B cell (primary cell): ENCODE data around the gene KHNYN. TPM values are rescaled to one million over a fixed set of nuclear protein-coding genes. Genes with fewer than 3 reads are reported as not detected.

ENCODE experiments used
- ATAC-seq: fragments of 200-7000 bp; cut with Tn5 transposase; one replicate; pipeline ENCODE4 v1.10.0; 2021; ENCODE audit warnings: low read depth, mild to moderate bottlenecking, moderate number of reproducible peaks, moderate library complexity
- CTCF ChIA-PET: fragments of 350-600 bp; sonication (Branson Sonifier 250); formaldehyde crosslinking; loops from one replicate; lab custom pipeline; 2021; ENCODE audit warnings: antibody characterized with exemption, inconsistent platforms; lab: Charles Lee
- POLR2A ChIA-PET: fragments of 350-600 bp; sonication (Branson Sonifier 250); formaldehyde crosslinking; loops from one replicate; lab custom pipeline; 2021; ENCODE audit warnings: antibody characterized with exemption; lab: Charles Lee
- DNase-seq: peaks from one replicate; pipeline ENCODE4 v3.0.0; 2013
- H2AFZ ChIP-seq: 2 replicates; pipeline ENCODE4 v1.6.1; 2012; ENCODE audit warnings: mild to moderate bottlenecking, low read depth, low read length; ENCODE audit not compliant: insufficient read depth, poor library complexity, severe bottlenecking
- H3K27ac ChIP-seq, 2 donors: 1 replicate in 1 of 2; 2 replicates in 1 of 2; pipeline ENCODE4 v1.5.1; 2012 to 2013; ENCODE audit warnings: low read length in 2 of 2, mild to moderate bottlenecking in 2 of 2, moderate library complexity in 1 of 2
- H3K27me3 ChIP-seq, 4 experiments: fragments of 200-600 bp in 1 of 4; sonication (generic) in 1 of 4; replicated peaks in 1 of 4; 1 replicate in 2 of 4; 2 replicates in 2 of 4; pipeline versions ENCODE4 v1.6.1 to v1.7.0; 2013 to 2016; ENCODE audit warnings: low read length in 3 of 4, mild to moderate bottlenecking in 2 of 4, mixed read lengths in 1 of 4, moderate library complexity in 1 of 4; ENCODE audit not compliant: insufficient read depth in 4 of 4, control insufficient read depth in 3 of 4; ENCODE audit errors: control extremely low read depth in 1 of 4
- H3K36me3 ChIP-seq, 2 experiments: replicated peaks in 1 of 2; 1 replicate in 1 of 2; 2 replicates in 1 of 2; pipeline versions ENCODE4 v1.6.1 to v1.7.1; 2013; ENCODE audit warnings: low read length in 1 of 2; ENCODE audit not compliant: insufficient read depth in 2 of 2, control insufficient read depth in 1 of 2; ENCODE audit errors: control extremely low read depth in 1 of 2, extremely low read depth in 1 of 2
- H3K4me1 ChIP-seq, 2 donors: fragments of 200-600 bp in 1 of 2; sonication (generic) in 1 of 2; 1 replicate in 1 of 2; 2 replicates in 1 of 2; pipeline versions ENCODE4 v1.5.1 to v1.6.1; 2013 to 2017; ENCODE audit warnings: low read length in 2 of 2; ENCODE audit not compliant: control insufficient read depth in 2 of 2, insufficient read depth in 2 of 2
- H3K4me2 ChIP-seq: replicated peaks from 2 replicates; pipeline ENCODE3; 2012; ENCODE audit warnings: mild to moderate bottlenecking, low read depth, low read length; ENCODE audit not compliant: poor library complexity, severe bottlenecking
- H3K4me3 ChIP-seq, 5 experiments: fragments of 200-600 bp in 1 of 5; sonication (generic) in 1 of 5; 1 replicate in 3 of 5; 2 replicates in 2 of 5; pipeline versions ENCODE4 v1.5.1 to v1.7.0; 2011 to 2016; ENCODE audit warnings: low read length in 4 of 5, mild to moderate bottlenecking in 4 of 5, low read depth in 2 of 5, control low read depth in 1 of 5, moderate library complexity in 1 of 5; ENCODE audit not compliant: insufficient read depth in 1 of 5; ENCODE audit errors: control extremely low read depth in 1 of 5, extremely low read depth in 1 of 5
- H3K79me2 ChIP-seq: fragments of 200-600 bp; sonication (generic); one replicate; pipeline ENCODE4 v1.6.0; 2016; ENCODE audit warnings: low read length; ENCODE audit not compliant: control insufficient read depth, insufficient read depth
- H3K9ac ChIP-seq: fragments of 200-600 bp; sonication (generic); 2 replicates; pipeline ENCODE4 v1.6.1; 2017; ENCODE audit warnings: mild to moderate bottlenecking, low read length, moderate library complexity
- H3K9me3 ChIP-seq, 3 donors: one replicate each; pipeline versions ENCODE4 v1.6.1 to v1.7.1; 2013; ENCODE audit warnings: low read length in 2 of 3; ENCODE audit not compliant: control insufficient read depth in 2 of 3, insufficient read depth in 1 of 3; ENCODE audit errors: control extremely low read depth in 1 of 3
- H4K20me1 ChIP-seq: 2 replicates; pipeline ENCODE4 v1.6.0; 2012; ENCODE audit warnings: mild to moderate bottlenecking, low read length; ENCODE audit not compliant: insufficient read depth, control insufficient read depth, poor library complexity, severe bottlenecking
- H3K27ac Mint-ChIP-seq: one replicate; pipeline ENCODE4 v1.8.0; 2021; ENCODE audit warnings: mixed read lengths
- H3K27me3 Mint-ChIP-seq: one replicate; pipeline ENCODE4 v1.8.0; 2021; ENCODE audit warnings: mixed read lengths
- H3K4me1 Mint-ChIP-seq: one replicate; pipeline ENCODE4 v1.8.0; 2021; ENCODE audit warnings: mixed read lengths
- H3K4me3 Mint-ChIP-seq: one replicate; pipeline ENCODE4 v1.8.0; 2021; ENCODE audit warnings: mixed read lengths
- H3K9me3 Mint-ChIP-seq: one replicate; pipeline ENCODE4 v1.8.0; 2022; ENCODE audit warnings: mixed read lengths; ENCODE audit not compliant: insufficient read depth
- CTCF ChIP-seq: fragments of 200-600 bp; IDR thresholded peaks from one replicate; pipeline ENCODE4 v1.8.0; 2022; ENCODE audit warnings: antibody characterized with exemption, mild to moderate bottlenecking
- EZH2 ChIP-seq: IDR thresholded peaks from 2 replicates; pipeline ENCODE4 v1.6.1; 2012; ENCODE audit warnings: borderline replicate concordance, low read depth, mild to moderate bottlenecking, moderate library complexity, low read length; ENCODE audit not compliant: insufficient read depth, poor library complexity, severe bottlenecking
- WGBS: methylation state at CpG from one replicate; pipeline ENCODE4 v1.1.5; 2013; ENCODE audit warnings: missing lambda C conversion rate; ENCODE audit not compliant: insufficient coverage; 5-methylcytosine and 5-hydroxymethylcytosine counted together
- intact Hi-C: fragments of 100-400 bp; cut with micrococcal nuclease; formaldehyde crosslinking; loops from one replicate; pipeline ENCODE4 v1.10.0; 2022
- polyA plus RNA-seq: library from polyadenylated mRNA; depleted of rRNA; stranded (reverse); fragments of >200 nt; gene quantifications from 2 replicates; pipeline ENCODE4 v1.2.3, GENCODE V29; 2012
- total RNA-seq, 2 donors: library from RNA; stranded (reverse); fragments of 120-200 nt in 1 of 2; gene quantifications; 1 replicate in 1 of 2; 2 replicates in 1 of 2; pipeline versions ENCODE4 v1.2.3 to v1.2.4, GENCODE V29; 2013 to 2022

Gene KHNYN
- total and polyA plus RNA-seq, 2 donors (not counting 1 experiment from before 2014, with no cell fraction given): 74.4 to 184 TPM

- H3K4me2 ChIP-seq: peak within 1 kb of the TSS; percentile 94
Measured at GRCh38 chr14:24398653-24399446, 30.9 kb upstream of the KHNYN start, which contains the start of gene NYNRIN. Gene NYNRIN, plus strand, starts transcription at chr14:24399003. Its CDS starts 244 bp downstream, at chr14:24399247.

More at GRCh38 chr14:24398653-24399446, 30.9 kb upstream of the KHNYN start, which contains the start of gene NYNRIN:
- Histone ChIP-seq H3K9ac (peak within 1 kb of the TSS; percentile 62), H3K27ac (no peak within 1 kb of the TSS), H2AFZ (peak within 1 kb of the TSS; percentile 81), H3K4me1 (peaks cover 9 to 12% of the 10 kb centered on the region in 2 donors), H3K4me3 (peak within 1 kb of the TSS in 4 of 5 experiments; percentile 26 to 56 (median 52)), H4K20me1 (no peaks in the 10 kb centered on the region), H3K27me3 (peaks cover 0 to 18% (median under 1%) of the 10 kb centered on the region in 4 experiments), H3K36me3 (no peaks in the 10 kb centered on the region), H3K79me2 (no peaks in the 10 kb centered on the region), H3K9me3 (no peaks in the 10 kb centered on the region)
- ATAC-seq (peak; percentile 77), DNase-seq (peak; percentile 44)
- ChIA-PET CTCF (interaction anchor here (0.9 to 2.0 kb wide), 5 partner anchors 8 to 65 kb away, joined by 4 to 6 read pairs (median 6); no protein-coding TSS in a partner anchor), POLR2A (interaction anchor here (0.6 to 1.4 kb wide), 3 partner anchors 11 to 66 kb away, joined by 3 to 6 read pairs (median 6); no protein-coding TSS in a partner anchor)
- Mint-ChIP-seq H3K27ac (no peak within 1 kb of the TSS), H3K9me3 (no peaks in the 10 kb centered on the region), H3K4me3 (peak within 1 kb of the TSS; percentile 75), H3K4me1 (peaks cover 11% of the 10 kb centered on the region), H3K27me3 (peaks cover 25% of the 10 kb centered on the region)
- 5% methylated on average over 45 of the region's 57 CpGs for WGBS
- no peak for TF ChIP-seq CTCF
- TF ChIP-seq EZH2: no peak
- intact Hi-C loops: loop anchor here (2.0 kb wide), 1 partner anchor 58 kb away; no protein-coding TSS in a partner anchor
